Measurements from ENCODE around the gene CRB3. TPM values are rescaled to one million over a fixed set of nuclear protein-coding genes. Genes with fewer than 3 reads are reported as not detected.
A peak's percentile ranks its signal among the peaks of the same experiment; 100 is the strongest.

Gene CRB3
- total RNA-seq, 1 donor = not detected

GRCh38 chr19:6489278-6490061 lies 25.4 kb downstream of the CRB3 start:
- Histone ChIP-seq H4K20me1 (ENCODE audit: insufficient read depth, low read length) (no peaks in the 10 kb centered on the region), H3K36me3 (ENCODE audit: insufficient read depth, low read length) (no peaks in the 10 kb centered on the region), H3K4me3 (ENCODE audit: insufficient read depth, low read length) (no peak overlapping the region), H3K27me3 (ENCODE audit: insufficient read depth, low read length) (no peaks in the 10 kb centered on the region), H2AFZ (ENCODE audit: low read length) (no peak overlapping the region), H3K27ac (ENCODE audit: low read depth, low read length) (no peak overlapping the region), H3K9me3 (ENCODE audit: low read depth, low read length) (no peaks in the 10 kb centered on the region), H3K4me2 (ENCODE audit: insufficient read depth, low read length) (no peak overlapping the region), H3K4me1 (ENCODE audit: insufficient read depth, low read length) (no peaks in the 10 kb centered on the region), H3K79me2 (ENCODE audit: insufficient read depth, low read length) (no peaks in the 10 kb centered on the region)
- DNase-seq (ENCODE audit: insufficient read length, low spot score, missing footprints) = peak; percentile 10
- no peak for TF ChIP-seq CTCF (IDR thresholded peaks at IDR 0.05; ENCODE audit: extremely low read depth, low read depth, low read length)

DNA sequence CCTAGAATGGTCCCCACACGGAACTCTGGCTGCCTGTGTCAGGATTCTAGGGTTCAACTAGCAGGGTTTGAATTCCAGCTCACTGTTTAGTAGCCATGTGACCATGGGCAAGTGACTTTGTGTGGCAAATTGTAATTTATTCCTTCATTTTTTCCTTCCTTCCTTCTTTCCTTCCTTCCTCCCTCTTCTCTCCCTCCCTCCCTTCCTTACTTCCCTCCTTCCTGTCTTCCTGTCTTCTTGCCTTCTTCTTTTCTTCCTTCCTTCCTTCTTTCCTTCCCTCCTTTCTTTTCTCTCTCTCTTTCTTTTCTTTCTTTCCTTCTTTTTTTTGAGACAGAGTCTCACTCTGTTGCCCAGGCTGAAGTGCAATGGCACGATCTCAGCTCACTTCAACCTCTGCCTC lies 26.1 kb downstream of the CRB3 start:
- no peaks in the 10 kb centered on the region for H3K9me3 ChIP-seq (ENCODE audit: low read depth, low read length)
- H3K36me3 ChIP-seq (ENCODE audit: insufficient read depth, low read length) = no peaks in the 10 kb centered on the region
- no peak overlapping the region for H3K27ac ChIP-seq (ENCODE audit: low read depth, low read length)
- H3K79me2 ChIP-seq (ENCODE audit: insufficient read depth, low read length) = no peaks in the 10 kb centered on the region
- H4K20me1 ChIP-seq (ENCODE audit: insufficient read depth, low read length) = no peaks in the 10 kb centered on the region
- no peak overlapping the region for H2AFZ ChIP-seq (ENCODE audit: low read length)
- no peak for DNase-seq (ENCODE audit: insufficient read length, low spot score, missing footprints)
- H3K4me3 ChIP-seq (ENCODE audit: insufficient read depth, low read length) = no peak overlapping the region
- no peak overlapping the region for H3K4me2 ChIP-seq (ENCODE audit: insufficient read depth, low read length)
- H3K27me3 ChIP-seq (ENCODE audit: insufficient read depth, low read length) = no peaks in the 10 kb centered on the region
- TF ChIP-seq CTCF (IDR thresholded peaks at IDR 0.05; ENCODE audit: extremely low read depth, low read depth, low read length) = no peak
- H3K4me1 ChIP-seq (ENCODE audit: insufficient read depth, low read length) = no peaks in the 10 kb centered on the region

DNA sequence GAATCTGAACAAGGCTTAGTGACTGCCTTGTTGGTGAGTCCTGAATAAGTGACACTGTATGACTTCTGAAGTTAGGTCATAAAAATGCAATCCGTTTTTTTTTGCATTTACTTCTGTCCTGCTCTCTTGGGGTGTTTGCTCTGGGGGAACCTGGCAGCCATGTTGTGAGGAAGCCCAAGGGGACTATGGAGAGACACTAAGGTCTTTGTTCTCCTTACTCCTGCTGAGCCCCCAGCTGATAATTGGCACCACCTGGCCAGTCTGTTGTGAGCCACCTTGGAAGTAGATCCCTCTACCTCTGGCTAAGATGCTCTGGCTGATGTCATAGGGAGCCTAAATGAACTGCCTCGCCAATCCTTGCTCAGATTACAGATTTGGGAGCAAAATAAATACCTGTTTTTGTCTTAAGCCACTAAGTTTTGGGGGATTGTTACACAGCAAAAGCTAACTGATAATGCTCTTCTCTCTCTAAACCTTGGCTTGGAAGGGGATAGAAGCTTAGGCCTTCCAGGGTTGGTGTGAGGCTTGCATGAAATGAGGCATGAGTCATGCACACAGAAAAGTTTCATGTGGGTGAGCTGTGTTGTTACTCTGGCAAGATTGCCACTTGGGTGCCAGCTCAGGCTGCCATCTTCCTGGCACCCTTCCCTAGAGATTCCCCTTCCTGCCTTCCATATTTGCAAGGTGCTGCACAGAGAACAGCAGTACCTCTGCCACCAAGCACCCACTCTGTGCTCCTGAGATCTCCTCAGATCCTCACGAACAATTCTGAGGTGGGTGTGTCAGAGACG lies 27.9 kb downstream of the CRB3 start:
- H4K20me1 ChIP-seq (ENCODE audit: insufficient read depth, low read length) = no peaks in the 10 kb centered on the region

More for the DNA sequence above, 27.9 kb downstream of the CRB3 start:
- Histone ChIP-seq H2AFZ (ENCODE audit: low read length) (no peak overlapping the region), H3K9me3 (ENCODE audit: low read depth, low read length) (no peaks in the 10 kb centered on the region), H3K4me3 (ENCODE audit: insufficient read depth, low read length) (no peak overlapping the region), H3K4me1 (ENCODE audit: insufficient read depth, low read length) (no peaks in the 10 kb centered on the region), H3K27me3 (ENCODE audit: insufficient read depth, low read length) (no peaks in the 10 kb centered on the region), H3K79me2 (ENCODE audit: insufficient read depth, low read length) (no peaks in the 10 kb centered on the region), H3K27ac (ENCODE audit: low read depth, low read length) (no peak overlapping the region), H3K36me3 (ENCODE audit: insufficient read depth, low read length) (no peaks in the 10 kb centered on the region), H3K4me2 (ENCODE audit: insufficient read depth, low read length) (no peak overlapping the region)
- TF ChIP-seq CTCF (IDR thresholded peaks at IDR 0.05; ENCODE audit: extremely low read depth, low read depth, low read length) = no peak
- peak; percentile 37 for DNase-seq (ENCODE audit: insufficient read length, low spot score, missing footprints)
